ENCODE data around the gene CHMP4B.

The CHMP4B gene

DNA sequence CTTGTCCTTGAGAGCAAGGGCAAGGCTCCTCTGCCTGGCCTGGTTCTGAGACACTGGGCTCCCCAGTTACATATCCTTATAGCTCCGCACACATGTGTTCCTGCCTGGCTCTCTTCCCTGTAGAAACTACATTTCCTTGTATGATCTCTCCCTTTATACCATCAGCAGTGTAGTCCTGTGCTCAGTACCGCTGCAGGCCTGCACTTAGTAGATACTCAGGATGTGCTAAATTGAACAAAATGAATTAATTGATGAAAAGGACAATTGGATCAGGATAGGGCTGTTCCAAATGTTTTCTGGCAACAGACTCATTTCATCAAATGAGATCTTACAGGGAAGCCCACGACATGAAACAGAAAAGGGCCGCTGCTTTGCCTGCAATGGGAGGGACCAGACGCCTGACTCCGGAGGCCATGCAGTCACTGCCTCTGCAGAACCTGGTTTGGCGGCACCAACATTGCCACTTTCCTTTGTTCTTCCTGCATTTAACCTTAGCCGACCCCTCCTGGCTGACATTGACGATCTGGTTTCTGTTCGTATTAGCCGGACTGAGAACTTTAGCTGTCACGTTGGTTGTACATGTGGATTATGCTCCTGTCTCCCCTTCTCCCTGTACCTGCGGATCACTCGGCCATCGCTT lies 53.3 kb downstream of the CHMP4B start:
- DNase-seq (ENCODE audit: low spot score) = no peak

DNA sequence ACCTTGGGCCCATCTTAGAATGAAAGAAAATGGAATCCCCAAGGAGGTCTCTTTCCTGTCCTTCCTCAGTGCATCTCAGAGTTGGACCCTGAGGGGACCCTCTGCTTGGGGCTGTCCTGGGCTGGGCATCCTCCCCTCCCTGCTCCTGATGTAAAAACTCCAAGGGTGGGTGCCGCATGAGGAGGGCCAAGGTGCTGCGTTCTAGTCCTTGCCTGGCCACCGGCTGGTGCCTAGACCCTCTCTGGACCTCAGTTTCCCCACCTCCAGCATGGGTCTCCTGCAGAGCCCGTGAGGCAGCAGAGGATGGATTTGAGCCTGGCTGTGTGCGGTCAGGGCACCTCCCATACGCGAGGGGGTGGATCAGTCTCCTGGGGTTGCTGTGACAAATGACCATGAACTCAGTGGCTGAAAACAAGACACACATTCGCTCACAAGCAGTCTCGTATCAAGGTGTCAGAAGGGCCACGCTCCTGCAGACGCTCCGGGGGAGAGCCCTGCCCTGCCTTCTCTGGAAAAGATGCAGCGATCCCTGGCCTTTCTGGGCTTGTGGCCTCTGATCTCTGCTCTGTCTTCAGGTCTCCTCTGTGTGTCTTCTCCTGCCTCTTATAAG lies 54.7 kb downstream of the CHMP4B start:
- no peak for DNase-seq (ENCODE audit: low spot score)

DNA sequence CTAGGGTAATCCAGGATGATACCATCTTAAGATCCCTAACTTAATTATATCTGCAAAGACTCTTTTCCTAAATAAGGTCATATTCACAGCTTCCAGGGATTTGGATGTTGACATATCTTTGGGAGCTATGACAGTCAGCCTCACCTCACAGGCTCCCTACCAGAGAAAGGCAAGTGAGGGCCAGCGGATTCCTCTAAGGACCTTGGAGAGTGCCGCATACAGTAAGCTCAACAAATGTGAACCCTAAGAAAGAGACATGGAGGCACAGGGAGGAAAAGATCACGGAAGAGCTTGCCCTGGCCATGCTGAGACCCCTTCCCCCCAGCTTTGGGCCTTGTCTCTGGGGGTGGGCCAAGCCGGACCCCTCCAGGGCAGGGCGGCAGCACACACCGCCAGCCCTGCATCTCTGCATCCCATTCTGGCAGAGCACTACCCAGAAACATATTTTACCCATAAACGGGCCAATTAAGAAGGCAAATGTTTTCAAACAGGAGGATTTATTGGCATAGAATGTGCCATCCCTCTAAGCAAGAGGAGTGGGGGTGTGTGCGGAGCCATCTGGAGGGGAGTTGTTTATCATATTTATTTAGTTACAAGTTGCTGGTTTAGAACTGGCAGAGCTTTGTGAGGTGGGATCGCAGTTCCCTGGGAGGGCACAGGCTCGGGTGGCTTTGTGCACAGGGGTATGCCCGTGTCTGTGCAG lies 55.4 kb downstream of the CHMP4B start:
- no peak for DNase-seq (ENCODE audit: low spot score)

DNA sequence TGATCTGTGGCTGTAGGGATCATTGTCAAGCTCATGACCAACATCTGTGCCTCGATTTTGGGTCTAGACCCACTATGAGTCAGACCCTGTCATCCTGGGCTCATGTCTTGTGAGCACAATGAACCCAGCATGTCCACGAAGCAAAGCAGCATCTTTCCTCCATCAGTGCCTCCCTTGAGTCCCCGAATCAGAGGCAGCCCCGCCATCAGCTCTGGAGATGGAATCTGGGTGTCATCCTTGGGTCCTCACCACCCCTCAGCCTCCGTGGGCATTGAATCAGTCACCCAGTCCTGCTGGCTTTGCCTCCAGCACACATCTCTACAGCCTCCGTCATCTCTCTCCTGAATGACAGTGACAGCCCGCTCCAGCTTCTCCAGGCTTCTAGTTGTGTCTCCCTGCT lies 56.9 kb downstream of the CHMP4B start:
- DNase-seq (ENCODE audit: low spot score) = no peak

DNA sequence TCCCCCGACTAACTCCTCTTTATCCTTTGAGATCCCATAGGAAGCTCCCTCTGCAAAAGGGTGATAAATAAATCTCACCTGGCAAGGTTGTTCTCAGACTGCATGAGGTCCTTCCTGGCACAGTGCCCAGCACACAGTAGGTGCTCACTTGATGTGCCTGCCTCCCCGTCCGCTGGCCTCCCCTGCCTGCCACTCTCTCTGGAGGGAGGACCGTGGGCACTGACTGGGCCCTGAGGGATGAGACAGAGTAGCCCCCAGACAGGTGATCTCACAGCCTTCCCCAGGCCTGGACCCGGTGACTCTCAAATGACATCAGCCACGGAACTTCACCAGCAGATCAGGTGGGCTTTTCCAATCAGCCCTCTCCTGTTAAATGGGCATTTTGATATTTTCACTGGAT lies 57.4 kb downstream of the CHMP4B start:
- DNase-seq (ENCODE audit: low spot score) = no peak

DNA sequence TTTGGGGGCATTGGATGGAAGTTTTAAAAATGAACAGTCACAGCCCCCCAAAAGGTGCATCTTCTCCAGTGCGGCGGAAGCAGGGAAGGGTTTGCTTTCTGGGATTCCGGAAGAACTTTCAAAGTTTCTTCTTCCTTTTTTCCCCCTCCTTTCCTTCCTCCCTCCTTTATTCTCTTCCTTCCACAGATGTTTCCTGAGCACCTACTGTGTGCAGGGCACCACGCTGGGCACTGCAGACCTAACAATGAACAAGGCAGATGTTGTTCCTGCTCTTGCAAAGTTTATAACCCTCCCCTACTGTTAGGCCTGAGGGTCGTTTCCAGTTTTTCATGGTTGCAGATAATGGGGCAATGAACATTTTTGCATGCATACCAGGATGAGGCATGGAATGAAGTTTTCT lies 58.1 kb downstream of the CHMP4B start:
- no peak for DNase-seq (ENCODE audit: low spot score)

DNA sequence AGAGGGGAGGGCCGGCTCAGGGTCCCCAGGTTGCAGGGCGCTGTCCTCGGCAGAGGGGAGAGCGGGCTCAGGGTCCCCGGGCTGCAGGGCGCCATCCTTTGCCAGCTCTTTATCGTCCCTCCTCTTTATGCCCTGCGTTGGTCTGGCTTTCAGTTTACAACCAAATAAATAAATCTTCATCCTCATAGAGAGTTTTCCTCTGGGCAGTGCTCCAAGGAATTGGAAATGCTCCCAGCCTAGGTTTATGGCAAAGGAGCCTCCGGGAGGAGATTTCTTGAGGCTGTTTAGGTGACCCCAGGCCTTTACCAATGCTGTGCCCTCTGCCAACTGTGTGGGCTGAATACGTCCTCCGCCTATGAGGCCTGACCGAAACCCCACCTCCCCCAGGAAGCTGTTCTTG lies 60.2 kb downstream of the CHMP4B start:
- DNase-seq (ENCODE audit: low spot score) = no peak

DNA sequence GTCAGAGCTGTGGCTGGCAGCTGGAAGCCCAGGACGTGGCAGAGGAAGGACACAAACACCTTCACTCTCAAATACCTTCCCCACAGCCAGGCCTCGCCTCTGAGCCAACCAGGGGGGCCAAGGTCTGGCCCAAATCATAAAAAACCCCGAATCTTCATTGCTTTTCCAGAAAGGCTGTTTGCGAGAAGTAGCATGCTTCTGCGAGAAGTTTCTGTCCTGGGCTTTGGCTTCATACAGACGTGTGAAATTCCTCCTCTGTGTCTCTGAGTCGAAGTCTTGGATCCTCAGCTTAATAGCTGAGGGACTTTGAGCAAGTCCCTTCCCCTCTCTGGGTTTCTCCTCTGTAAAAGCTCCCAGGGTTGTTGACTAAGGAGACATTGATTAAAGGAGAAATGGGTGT lies 63.0 kb downstream of the CHMP4B start:
- no peak for DNase-seq (ENCODE audit: low spot score)

DNA sequence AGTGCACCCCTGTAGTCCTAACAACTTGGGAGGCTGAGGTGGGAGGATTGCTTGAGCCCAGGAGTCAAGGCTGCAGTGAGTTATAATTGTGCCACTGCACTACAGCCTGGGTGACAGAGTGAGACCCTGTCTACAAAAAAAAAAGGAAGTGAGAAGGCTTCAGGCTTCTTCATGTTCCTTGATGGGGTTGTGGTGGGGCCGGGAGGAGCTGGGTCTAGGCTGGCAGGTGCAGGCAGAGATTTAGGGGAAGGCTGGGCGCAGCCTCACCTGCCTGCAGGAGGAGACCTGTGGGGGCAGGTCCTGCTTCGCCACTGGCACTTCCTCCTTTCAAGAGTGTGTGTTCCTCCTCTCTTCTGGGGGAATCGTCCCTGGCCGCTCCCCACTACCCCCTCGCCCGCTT lies 63.9 kb downstream of the CHMP4B start:
- no peak for DNase-seq (ENCODE audit: low spot score)

DNA sequence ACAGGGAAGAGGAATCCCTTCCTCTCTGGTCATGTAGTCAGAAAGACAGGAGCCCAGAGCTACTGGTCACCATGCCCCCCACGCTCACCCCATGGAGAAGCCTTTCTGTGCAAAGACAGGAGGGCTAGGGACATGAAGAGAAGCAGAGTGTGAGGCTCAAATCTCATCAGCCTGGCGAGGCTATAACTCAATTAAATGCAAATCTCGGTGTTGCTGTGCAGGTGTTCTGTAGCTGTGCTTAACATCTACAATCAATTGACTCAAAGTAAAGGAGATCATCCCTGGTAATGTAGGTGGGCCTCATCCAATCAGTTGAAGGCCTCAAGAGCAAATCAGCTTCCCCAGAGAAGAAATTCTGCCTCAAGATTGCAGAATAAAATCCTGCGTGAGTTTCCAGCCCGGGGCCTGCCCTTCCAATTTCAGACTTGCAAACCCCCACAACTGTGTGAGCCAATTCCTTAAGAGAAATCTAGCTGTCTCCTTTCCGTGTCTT lies 64.4 kb downstream of the CHMP4B start:
- DNase-seq (ENCODE audit: low spot score) = no peak

DNA sequence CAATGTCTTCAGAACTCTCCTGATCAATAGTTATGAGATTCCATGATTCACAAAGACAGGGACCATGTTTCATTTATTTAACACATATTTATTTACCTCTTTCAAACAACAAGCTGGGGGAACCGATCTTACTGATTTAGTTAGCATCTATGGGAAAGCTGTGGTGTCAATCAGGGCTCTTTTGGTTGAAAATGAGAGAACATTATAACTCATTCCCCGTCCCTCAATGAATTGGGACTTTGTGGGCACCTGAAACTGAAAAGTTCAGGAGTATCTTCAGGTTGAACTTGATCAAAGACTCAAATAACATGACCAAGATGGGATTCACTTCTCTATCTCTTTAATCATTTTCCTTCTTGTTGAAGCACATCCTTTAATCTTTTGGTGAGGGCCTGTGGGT lies 67.4 kb downstream of the CHMP4B start:
- no peak for DNase-seq (ENCODE audit: low spot score)

DNA sequence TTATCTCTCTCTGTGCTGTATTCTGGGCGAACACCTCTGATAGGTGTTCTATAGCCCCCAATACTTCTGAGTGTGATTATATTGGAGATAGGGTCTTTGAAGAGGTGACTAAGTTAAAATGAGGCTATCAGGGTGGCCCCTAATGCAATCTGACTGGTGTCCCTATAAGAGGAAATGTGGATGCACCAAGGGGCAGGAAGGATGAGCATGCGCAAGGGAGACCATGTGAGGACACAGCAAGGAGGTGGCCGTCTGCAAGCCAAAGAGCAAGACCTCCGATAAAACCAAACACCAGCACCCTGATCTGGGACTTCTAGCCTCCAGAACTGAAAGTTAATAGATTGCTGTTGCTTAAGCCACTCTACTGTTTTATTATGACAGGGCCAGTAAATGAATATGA lies 69.2 kb downstream of the CHMP4B start:
- no peak for DNase-seq (ENCODE audit: low spot score)

DNA sequence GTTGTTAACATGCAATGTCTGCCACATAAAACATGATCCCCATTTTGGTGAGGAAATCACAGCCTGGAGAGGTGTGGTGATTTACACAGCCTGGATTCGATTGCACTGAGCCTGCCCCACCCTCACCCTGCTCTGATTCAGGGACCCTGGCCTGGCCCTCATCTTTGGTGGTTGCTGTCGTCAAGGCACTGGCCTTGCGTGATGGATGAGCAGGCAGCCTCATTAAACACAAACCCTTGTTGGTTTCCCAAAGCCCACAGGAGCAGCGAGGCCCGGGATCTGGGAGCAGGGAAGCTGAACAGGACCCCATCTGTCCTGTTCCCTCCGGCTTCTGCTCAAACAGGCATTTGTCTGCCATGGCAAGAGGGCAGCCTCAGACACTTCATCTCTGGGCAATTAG lies 70.8 kb downstream of the CHMP4B start:
- no peak for DNase-seq (ENCODE audit: low spot score)

DNA sequence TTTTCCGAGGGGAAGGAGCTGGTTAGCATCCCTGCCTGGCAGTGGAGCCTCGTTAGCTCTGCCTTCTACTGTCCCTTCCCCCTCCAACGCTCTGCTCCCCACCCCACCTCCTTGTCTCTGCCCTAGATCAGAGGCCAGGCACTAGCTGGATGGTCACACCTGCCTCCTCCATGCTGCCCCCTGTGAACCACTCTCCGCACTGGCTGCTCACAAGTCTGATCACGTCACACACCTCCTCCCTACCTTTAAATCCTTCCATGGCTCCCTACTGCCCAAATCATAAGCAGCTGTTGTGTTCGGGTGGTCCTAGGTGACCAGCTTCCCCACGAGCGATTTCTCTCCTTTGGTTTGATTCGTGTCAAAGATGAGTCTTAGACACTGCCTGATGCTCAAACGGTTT lies 71.3 kb downstream of the CHMP4B start:
- DNase-seq (ENCODE audit: low spot score) = no peak

DNA sequence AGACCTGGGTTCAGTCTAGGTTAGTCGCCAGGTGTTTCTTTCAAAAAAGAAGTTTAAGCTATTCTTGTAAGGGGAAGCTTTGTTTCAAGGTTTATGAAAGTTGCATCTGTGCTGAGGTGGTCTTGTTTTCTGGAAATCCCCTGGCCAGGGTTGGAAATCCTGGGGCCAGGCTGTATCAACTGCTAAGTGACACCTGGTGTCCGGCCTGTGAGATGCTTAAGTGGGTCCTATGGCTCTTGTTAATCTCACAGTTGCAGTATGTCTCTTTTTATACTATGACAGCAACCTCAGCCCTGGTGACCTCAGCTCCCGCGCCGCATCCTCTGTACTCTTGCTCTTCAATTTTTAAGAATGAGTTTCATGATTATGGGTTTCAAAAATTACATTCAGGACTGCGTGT lies 72.0 kb downstream of the CHMP4B start:
- DNase-seq (ENCODE audit: low spot score) = no peak

DNA sequence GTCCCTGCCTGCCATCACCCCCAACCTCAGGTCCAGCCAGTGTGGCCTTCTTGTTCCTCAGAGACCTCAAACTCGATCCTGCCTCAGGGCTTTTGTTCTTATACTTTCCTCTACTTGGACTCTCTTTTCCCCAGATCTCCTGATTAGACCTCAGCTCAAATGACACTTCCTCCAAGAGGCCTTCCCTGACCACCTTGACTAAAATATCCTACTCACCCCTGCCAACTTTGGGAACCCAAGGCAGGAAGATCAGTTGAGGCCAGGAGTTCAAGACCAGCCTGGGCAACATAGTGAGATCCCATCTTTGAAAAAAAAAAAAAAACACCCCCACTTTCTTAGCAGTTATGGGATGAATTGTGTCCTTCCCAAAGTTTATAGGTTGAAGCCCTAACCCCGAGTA lies 73.5 kb downstream of the CHMP4B start:
- DNase-seq (ENCODE audit: low spot score) = no peak

DNA sequence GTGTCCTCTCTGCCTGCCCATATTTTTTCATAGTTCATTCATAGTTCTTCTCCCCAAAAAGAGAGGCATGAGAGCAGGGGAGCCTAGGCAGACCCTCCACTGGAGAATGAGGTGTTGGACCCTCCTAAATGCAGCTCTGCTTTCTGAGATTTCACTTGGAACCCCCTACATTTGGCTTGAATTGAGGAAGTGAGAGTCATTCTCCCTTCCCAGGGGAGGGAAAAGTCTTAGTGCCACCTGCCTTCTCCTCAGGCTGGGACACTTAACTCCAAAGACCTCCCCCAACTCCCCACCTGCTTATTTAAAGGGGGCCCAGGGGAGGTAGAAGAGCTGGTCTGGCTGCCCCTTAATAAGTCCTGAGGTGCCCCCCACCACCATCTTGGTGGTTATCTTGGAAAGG lies 78.2 kb downstream of the CHMP4B start:
- DNase-seq (ENCODE audit: low spot score) = no peak

DNA sequence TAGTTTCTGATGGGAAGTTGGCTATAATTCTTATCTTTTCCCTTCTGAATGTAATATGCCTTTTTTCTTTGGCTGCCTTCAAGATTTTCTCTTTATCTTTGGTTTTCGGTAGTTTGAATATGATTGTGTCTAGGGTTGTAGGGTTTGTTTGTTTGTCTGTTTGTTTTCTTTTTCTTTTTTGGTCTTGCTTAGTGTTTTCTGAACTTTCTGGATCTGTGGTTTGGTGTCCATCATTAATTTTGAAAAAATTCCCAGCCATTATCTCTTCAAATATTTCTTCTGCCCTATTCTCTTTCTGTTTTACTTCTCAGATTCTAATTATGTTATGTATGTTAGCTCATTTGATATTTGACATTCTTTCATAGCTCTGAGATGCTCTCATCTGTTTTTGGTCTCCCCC lies 79.4 kb downstream of the CHMP4B start:
- no peak for DNase-seq (ENCODE audit: low spot score)

DNA sequence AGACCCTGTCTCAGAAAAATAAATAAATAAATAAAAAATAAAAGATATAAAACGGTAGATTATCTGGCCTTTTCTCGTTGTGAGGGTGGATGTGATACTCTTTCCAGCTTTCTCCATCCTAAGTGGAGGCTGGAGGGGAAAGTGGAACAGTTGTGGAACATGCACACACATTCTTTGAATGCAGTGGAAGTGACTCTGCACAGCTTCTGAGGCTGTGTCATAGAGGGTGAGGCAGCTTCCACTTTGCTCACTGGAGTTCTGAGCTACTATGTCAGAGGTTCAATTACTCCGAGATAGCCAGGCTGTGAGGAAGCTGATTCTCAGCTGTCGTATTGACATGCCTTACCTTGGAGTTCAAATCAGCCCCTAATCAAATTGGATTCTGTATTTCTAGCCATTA lies 82.2 kb downstream of the CHMP4B start:
- DNase-seq (ENCODE audit: low spot score) = no peak

DNA sequence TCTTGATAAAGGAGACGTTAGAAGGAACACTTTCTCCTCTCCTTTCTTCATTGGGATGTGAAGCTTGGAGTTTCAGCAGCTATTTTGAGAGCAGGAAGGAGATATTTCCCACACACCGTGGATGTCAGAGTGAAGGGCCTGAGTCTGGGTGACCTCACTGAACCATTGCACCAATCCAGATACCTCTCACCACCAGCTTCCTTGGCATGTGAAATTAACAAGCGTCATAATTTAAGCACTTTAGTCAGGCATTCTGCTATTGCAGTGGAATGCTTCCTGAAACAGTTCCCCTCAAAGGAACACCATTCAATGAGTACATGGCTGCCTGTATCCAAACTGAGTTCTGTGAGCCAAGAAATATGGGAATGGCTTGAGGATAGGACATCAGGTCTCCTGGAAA lies 83.7 kb downstream of the CHMP4B start:
- DNase-seq (ENCODE audit: low spot score) = no peak

DNA sequence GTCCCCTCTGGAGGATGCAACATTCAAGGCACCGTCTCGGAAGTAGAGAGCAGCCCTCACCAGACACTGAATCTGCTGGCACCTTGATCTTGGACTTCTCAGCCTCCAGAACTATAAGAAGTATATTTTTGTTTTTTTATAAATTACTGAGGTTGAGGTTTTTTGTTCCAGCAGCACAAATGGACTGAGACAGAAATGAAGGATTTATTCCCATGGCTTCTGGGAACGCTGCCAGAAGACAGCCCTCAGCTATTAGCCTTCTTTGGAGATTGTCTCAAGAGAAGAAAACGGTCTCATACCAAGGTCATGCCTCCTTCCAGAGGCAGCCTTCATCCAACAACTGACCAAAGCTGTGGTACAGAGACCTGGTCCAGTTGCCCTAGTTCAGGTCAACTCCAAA lies 85.4 kb downstream of the CHMP4B start:
- no peak for DNase-seq (ENCODE audit: low spot score)

DNA sequence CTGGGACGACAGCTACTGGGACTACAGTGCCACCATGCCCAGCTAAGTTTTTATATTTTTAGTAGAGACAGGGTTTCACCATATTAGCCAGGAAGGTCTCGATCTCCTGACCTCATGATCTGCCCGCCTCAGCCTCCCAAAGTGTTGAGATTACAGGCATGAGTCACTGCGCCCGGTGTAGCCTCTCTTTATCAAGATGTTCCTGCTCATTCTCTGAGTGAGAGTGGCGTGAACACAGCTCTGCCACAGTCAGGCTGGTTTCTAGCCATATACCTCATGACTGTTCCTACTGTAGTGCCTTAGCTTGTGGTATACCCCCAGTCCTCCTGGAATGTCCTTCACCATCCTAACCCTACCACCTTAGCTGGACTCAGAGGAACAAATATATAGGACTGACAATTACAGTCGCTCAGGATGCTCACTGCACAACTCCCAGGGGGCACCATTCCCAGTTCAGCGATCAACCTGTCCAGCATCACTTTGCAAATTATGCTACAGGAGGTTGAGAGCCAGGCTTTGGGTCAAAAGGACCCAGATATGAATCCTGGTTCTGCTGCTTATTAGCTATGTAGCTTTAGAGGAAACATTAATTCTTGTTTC lies 86.3 kb downstream of the CHMP4B start:
- no peak for DNase-seq (ENCODE audit: low spot score)

DNA sequence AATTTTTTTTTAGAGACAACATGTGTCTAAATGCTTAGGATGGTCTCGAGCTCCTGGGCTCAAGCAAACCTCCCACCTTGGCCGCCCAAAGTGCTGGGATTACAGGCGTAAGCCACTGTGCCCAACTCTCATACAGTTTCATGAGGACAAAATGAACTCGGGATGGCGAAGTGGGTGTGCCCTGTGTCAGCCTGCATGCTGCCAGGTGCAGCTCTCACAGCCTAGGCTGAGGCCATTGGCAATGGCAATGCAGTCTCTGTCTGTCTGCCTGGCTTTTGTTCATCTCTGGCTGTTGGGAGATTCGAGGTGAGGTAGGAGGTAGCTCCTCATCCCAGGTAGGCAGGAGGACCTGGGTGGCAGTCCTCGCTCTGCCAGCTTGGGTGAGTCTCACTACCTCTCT lies 88.0 kb downstream of the CHMP4B start:
- no peak for DNase-seq (ENCODE audit: low spot score)

Data from hematopoietic multipotent progenitor cell treated with erythropoietin and hydrocortisone succinate and interleukin-3 and kit ligand, for 15 days (in vitro differentiated cells).